ENCODE results near the gene LSAMP. TPM values are rescaled to one million over a fixed set of nuclear protein-coding genes. Genes with fewer than 3 reads are reported as not detected.
A peak's percentile ranks its signal among the peaks of the same experiment; 100 is the strongest.

LSAMP gene
- total and polyA plus RNA-seq, 5 donors from 2014 or later, result not detected

- no peaks in the 10 kb centered on the region for H3K36me3 ChIP-seq (ENCODE audit: control insufficient read depth, insufficient read depth, low read length)
Observed at GRCh38 chr3:116264546-116265319, 180.6 kb downstream of the LSAMP start.

GRCh38 chr3:116263842-116264545 lies 181.3 kb downstream of the LSAMP start:
- Histone ChIP-seq H3K4me1 (ENCODE audit: control insufficient read depth, insufficient read depth, low read length, poor library complexity, severe bottlenecking) (no peaks in the 10 kb centered on the region), H3K9me3 (ENCODE audit: control insufficient read depth in 2 of 2, low read length in 2 of 2) (no peaks in the 10 kb centered on the region), H3K36me3 (ENCODE audit: control insufficient read depth, insufficient read depth, low read length) (no peaks in the 10 kb centered on the region), H3K27ac (ENCODE audit: insufficient read depth, low read length, poor library complexity, severe bottlenecking) (no peak overlapping the region), H3K27me3 (ENCODE audit: control insufficient read depth, insufficient read depth, low read length) (no peaks in the 10 kb centered on the region), H3K4me3 (ENCODE audit: low read depth, low read length) (no peak overlapping the region)
- Mint-ChIP-seq H3K9me3 (peaks cover 0 to 6% (median 2%) of the 10 kb centered on the region in 7 donors), H3K27me3 (no peaks in the 10 kb centered on the region), H3K4me1 (no peaks in the 10 kb centered on the region), H3K36me3 (no peaks in the 10 kb centered on the region), H3K27ac (no peak overlapping the region), H3K4me3 (no peak overlapping the region)
- ATAC-seq (ENCODE audit: low read depth in 2 of 2) (no peak), DNase-seq (no peak)

More at GRCh38 chr3:116264546-116265319, 180.6 kb downstream of the LSAMP start:
- Mint-ChIP-seq H3K36me3 (no peaks in the 10 kb centered on the region), H3K27ac (no peak overlapping the region), H3K9me3 (peaks cover 0 to 6% (median 2%) of the 10 kb centered on the region in 7 donors), H3K4me3 (no peak overlapping the region), H3K27me3 (no peaks in the 10 kb centered on the region), H3K4me1 (no peaks in the 10 kb centered on the region)
- ATAC-seq (ENCODE audit: low read depth in 2 of 2) (no peak), DNase-seq (no peak)
- Histone ChIP-seq H3K27me3 (ENCODE audit: control insufficient read depth, insufficient read depth, low read length) (no peaks in the 10 kb centered on the region), H3K4me3 (ENCODE audit: low read depth, low read length) (no peak overlapping the region), H3K4me1 (ENCODE audit: control insufficient read depth, insufficient read depth, low read length, poor library complexity, severe bottlenecking) (no peaks in the 10 kb centered on the region), H3K9me3 (ENCODE audit: control insufficient read depth in 2 of 2, low read length in 2 of 2) (no peaks in the 10 kb centered on the region), H3K27ac (ENCODE audit: insufficient read depth, low read length, poor library complexity, severe bottlenecking) (no peak overlapping the region)

GRCh38 chr3:116260491-116260890 lies 184.8 kb downstream of the LSAMP start:
- Histone ChIP-seq H3K4me1 (ENCODE audit: control insufficient read depth, insufficient read depth, low read length, poor library complexity, severe bottlenecking) (no peaks in the 10 kb centered on the region), H3K27ac (ENCODE audit: insufficient read depth, low read length, poor library complexity, severe bottlenecking) (no peak overlapping the region), H3K36me3 (ENCODE audit: control insufficient read depth, insufficient read depth, low read length) (no peaks in the 10 kb centered on the region), H3K27me3 (ENCODE audit: control insufficient read depth, insufficient read depth, low read length) (no peaks in the 10 kb centered on the region), H3K9me3 (ENCODE audit: control insufficient read depth in 2 of 2, low read length in 2 of 2) (no peaks in the 10 kb centered on the region), H3K4me3 (ENCODE audit: low read depth, low read length) (no peak overlapping the region)
- Mint-ChIP-seq H3K27me3 (no peaks in the 10 kb centered on the region), H3K9me3 (peaks cover 0 to 6% (median 1%) of the 10 kb centered on the region in 7 donors), H3K4me3 (no peak overlapping the region), H3K27ac (no peak overlapping the region), H3K36me3 (no peaks in the 10 kb centered on the region), H3K4me1 (no peaks in the 10 kb centered on the region)
- DNase-seq (no peak), ATAC-seq (ENCODE audit: low read depth in 2 of 2) (no peak)

- Histone ChIP-seq H3K4me1 (ENCODE audit: control insufficient read depth, insufficient read depth, low read length, poor library complexity, severe bottlenecking) (no peaks in the 10 kb centered on the region), H3K27ac (ENCODE audit: insufficient read depth, low read length, poor library complexity, severe bottlenecking) (no peak overlapping the region), H3K9me3 (ENCODE audit: control insufficient read depth in 2 of 2, low read length in 2 of 2) (no peaks in the 10 kb centered on the region), H3K27me3 (ENCODE audit: control insufficient read depth, insufficient read depth, low read length) (no peaks in the 10 kb centered on the region), H3K4me3 (ENCODE audit: low read depth, low read length) (no peak overlapping the region), H3K36me3 (ENCODE audit: control insufficient read depth, insufficient read depth, low read length) (no peaks in the 10 kb centered on the region)
- Mint-ChIP-seq H3K9me3 (peaks cover 0 to 6% (median 1%) of the 10 kb centered on the region in 7 donors), H3K27me3 (no peaks in the 10 kb centered on the region), H3K27ac (no peak overlapping the region), H3K4me3 (no peak overlapping the region), H3K36me3 (no peaks in the 10 kb centered on the region), H3K4me1 (no peaks in the 10 kb centered on the region)
- ATAC-seq (ENCODE audit: low read depth in 2 of 2) (no peak), DNase-seq (no peak)
Observed at GRCh38 chr3:116259984-116260383, 185.3 kb downstream of the LSAMP start.

- H3K27ac Mint-ChIP-seq, result no peak overlapping the region
- DNase-seq, result no peak
- peak overlapping the region in 1 of 4 donors; percentile 2 for H3K4me3 Mint-ChIP-seq
- Histone ChIP-seq H3K9me3 (ENCODE audit: control insufficient read depth in 2 of 2, low read length in 2 of 2) (peaks cover 0 to 4% of the 10 kb centered on the region in 2 experiments), H3K36me3 (ENCODE audit: control insufficient read depth, insufficient read depth, low read length) (no peaks in the 10 kb centered on the region), H3K27ac (ENCODE audit: insufficient read depth, low read length, poor library complexity, severe bottlenecking) (no peak overlapping the region), H3K27me3 (ENCODE audit: control insufficient read depth, insufficient read depth, low read length) (no peaks in the 10 kb centered on the region), H3K4me3 (ENCODE audit: low read depth, low read length) (no peak overlapping the region), H3K4me1 (ENCODE audit: control insufficient read depth, insufficient read depth, low read length, poor library complexity, severe bottlenecking) (no peaks in the 10 kb centered on the region)
- H3K9me3 Mint-ChIP-seq, result peaks cover 0 to 4% (median 2%) of the 10 kb centered on the region in 7 donors
- peaks cover 4% of the 10 kb centered on the region for H3K27me3 Mint-ChIP-seq
- ATAC-seq (ENCODE audit: low read depth in 2 of 2), result no peak
- H3K36me3 Mint-ChIP-seq, result no peaks in the 10 kb centered on the region
- H3K4me1 Mint-ChIP-seq, result no peaks in the 10 kb centered on the region
Observed at GRCh38 chr3:116256843-116257485, 188.3 kb downstream of the LSAMP start.

DNA sequence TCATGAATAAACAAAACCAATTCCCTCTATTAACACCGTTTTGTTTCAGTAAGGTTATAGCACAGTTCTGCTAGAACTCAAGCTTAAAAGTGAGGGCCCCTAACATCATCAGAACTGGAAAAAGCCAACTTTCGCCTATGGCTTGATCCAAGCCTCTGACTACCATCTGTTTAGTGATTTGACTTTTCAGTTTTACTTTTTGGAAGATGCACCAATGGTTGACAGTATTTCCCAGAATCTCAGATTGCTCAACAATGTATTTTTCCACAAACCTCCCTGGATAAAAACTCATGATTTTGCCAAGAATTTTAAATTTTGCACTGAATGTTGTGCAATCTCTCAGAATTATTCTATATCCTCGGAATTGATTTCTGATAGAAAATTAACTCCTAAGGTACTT lies 190.7 kb downstream of the LSAMP start:
- Mint-ChIP-seq H3K27me3 (peaks cover 4% of the 10 kb centered on the region), H3K36me3 (no peaks in the 10 kb centered on the region), H3K27ac (no peak overlapping the region), H3K9me3 (peaks cover 0 to 7% (median 0%) of the 10 kb centered on the region in 7 donors), H3K4me1 (no peaks in the 10 kb centered on the region), H3K4me3 (no peak overlapping the region)
- Histone ChIP-seq H3K9me3 (ENCODE audit: control insufficient read depth in 2 of 2, low read length in 2 of 2) (peaks cover 0 to 4% of the 10 kb centered on the region in 2 experiments), H3K36me3 (ENCODE audit: control insufficient read depth, insufficient read depth, low read length) (no peaks in the 10 kb centered on the region), H3K27ac (ENCODE audit: insufficient read depth, low read length, poor library complexity, severe bottlenecking) (no peak overlapping the region), H3K4me3 (ENCODE audit: low read depth, low read length) (no peak overlapping the region), H3K27me3 (ENCODE audit: control insufficient read depth, insufficient read depth, low read length) (no peaks in the 10 kb centered on the region), H3K4me1 (ENCODE audit: control insufficient read depth, insufficient read depth, low read length, poor library complexity, severe bottlenecking) (no peaks in the 10 kb centered on the region)
- ATAC-seq (ENCODE audit: low read depth in 2 of 2) (no peak), DNase-seq (no peak)

DNA sequence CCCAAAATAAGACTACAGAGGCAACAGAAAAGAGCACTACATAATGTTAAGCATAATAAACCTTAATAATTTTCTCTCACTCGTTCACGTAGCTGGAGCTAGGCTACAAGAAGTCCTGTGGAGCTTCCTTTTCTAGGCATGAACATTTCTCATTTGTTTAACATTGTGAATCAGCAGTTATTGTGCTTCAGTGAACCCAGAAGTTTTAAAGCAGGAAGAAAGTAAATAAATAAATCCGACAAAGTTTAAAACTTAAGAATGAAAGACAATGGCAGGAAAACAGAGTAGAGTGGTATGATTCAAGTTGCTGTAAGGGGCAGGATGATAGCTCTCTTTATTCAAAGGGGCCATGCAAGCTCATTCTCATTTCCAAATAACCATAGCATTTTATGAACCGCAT lies 191.8 kb downstream of the LSAMP start:
- Histone ChIP-seq H3K4me3 (ENCODE audit: low read depth, low read length) (no peak overlapping the region), H3K27me3 (ENCODE audit: control insufficient read depth, insufficient read depth, low read length) (no peaks in the 10 kb centered on the region), H3K9me3 (ENCODE audit: control insufficient read depth in 2 of 2, low read length in 2 of 2) (peaks cover 0 to 4% of the 10 kb centered on the region in 2 experiments), H3K36me3 (ENCODE audit: control insufficient read depth, insufficient read depth, low read length) (no peaks in the 10 kb centered on the region), H3K4me1 (ENCODE audit: control insufficient read depth, insufficient read depth, low read length, poor library complexity, severe bottlenecking) (no peaks in the 10 kb centered on the region), H3K27ac (ENCODE audit: insufficient read depth, low read length, poor library complexity, severe bottlenecking) (no peak overlapping the region)
- Mint-ChIP-seq H3K36me3 (no peaks in the 10 kb centered on the region), H3K4me1 (no peaks in the 10 kb centered on the region), H3K27ac (no peak overlapping the region), H3K4me3 (no peak overlapping the region), H3K27me3 (peaks cover 4% of the 10 kb centered on the region), H3K9me3 (peaks cover 0 to 7% (median 0%) of the 10 kb centered on the region in 7 donors)
- no peak for DNase-seq
- no peak for ATAC-seq (ENCODE audit: low read depth in 2 of 2)
